Tibial artery (tissue), 4 donors: ENCODE data around the gene CTNND2.
"Not testable (repeated sequence)": the region's sequence is repeated elsewhere in the genome, so short reads cannot be mapped to it uniquely, and the experiment has no call there.

Source experiments
- DNase-seq, 2 donors: peaks; one replicate each; pipeline ENCODE4 v3.0.0-alpha.2; 2019
- H3K27ac ChIP-seq, 2 donors: fragments of 200-600 bp; sonication (generic) in 1 of 2; 1 replicate in 1 of 2; 2 replicates in 1 of 2; pipeline ENCODE4 v1.5.1; 2018 to 2019; ENCODE audit warnings: mild to moderate bottlenecking in 1 of 2
- H3K27me3 ChIP-seq, 2 donors: fragments of 200-600 bp; sonication (generic) in 1 of 2; one replicate each; pipeline versions ENCODE4 v1.5.1 to v1.6.0; 2016 to 2019
- H3K36me3 ChIP-seq, 3 donors: fragments of 200-600 bp; sonication (generic) in 2 of 3; one replicate each; pipeline ENCODE4 v1.5.1; 2016 to 2019; ENCODE audit warnings: mild to moderate bottlenecking in 2 of 3
- H3K4me1 ChIP-seq, 4 donors: fragments of 200-600 bp; sonication (generic) in 2 of 4; 1 replicate in 3 of 4; 2 replicates in 1 of 4; pipeline ENCODE4 v1.5.1; 2016 to 2019
- H3K4me3 ChIP-seq, 2 donors: fragments of 200-600 bp; sonication (generic) in 1 of 2; 1 replicate in 1 of 2; 2 replicates in 1 of 2; pipeline ENCODE4 v1.5.1; 2018 to 2019; ENCODE audit warnings: mild to moderate bottlenecking in 2 of 2
- H3K9me3 ChIP-seq, 3 donors: fragments of 200-600 bp; sonication (generic) in 1 of 3; one replicate each; pipeline ENCODE4 v1.5.1; 2016 to 2019
- CTCF ChIP-seq, 2 experiments: fragments of 200-600 bp in 1 of 2; fragments of 450-650 bp in 1 of 2; IDR thresholded peaks; one replicate each; pipeline ENCODE4 v1.5.1; 2017 to 2019; ENCODE audit warnings: antibody characterized with exemption in 2 of 2, mild to moderate bottlenecking in 1 of 2, moderate library complexity in 1 of 2
- intact Hi-C: fragments of 100-400 bp; cut with DNase I; formaldehyde crosslinking; loops from one replicate; pipeline ENCODE4 v1.15.0; 2023; ENCODE audit warnings: low total_unique reads

Gene CTNND2

GRCh38 chr5:11852717-11853087 lies 51.5 kb downstream of the CTNND2 start:
- no peaks in the 10 kb centered on the region for H3K4me1 ChIP-seq
- H3K27ac ChIP-seq, result no peak overlapping the region
- DNase-seq, result no peak
- H3K27me3 ChIP-seq, result no peaks in the 10 kb centered on the region
- TF ChIP-seq CTCF (IDR thresholded peaks at IDR 0.05), result no peak
- H3K36me3 ChIP-seq, result no peaks in the 10 kb centered on the region
- H3K4me3 ChIP-seq, result no peak overlapping the region
- no peaks in the 10 kb centered on the region for H3K9me3 ChIP-seq
- intact Hi-C loops, result no loop called here

GRCh38 chr5:11851965-11852716 lies 52.1 kb downstream of the CTNND2 start:
- H3K9me3 ChIP-seq, result no peaks in the 10 kb centered on the region
- no peak for TF ChIP-seq CTCF (IDR thresholded peaks at IDR 0.05)
- intact Hi-C loops, result no loop called here
- no peak overlapping the region for H3K27ac ChIP-seq
- no peak overlapping the region for H3K4me3 ChIP-seq
- no peak for DNase-seq
- H3K27me3 ChIP-seq, result no peaks in the 10 kb centered on the region
- no peaks in the 10 kb centered on the region for H3K36me3 ChIP-seq
- no peaks in the 10 kb centered on the region for H3K4me1 ChIP-seq

GRCh38 chr5:11851416-11851815 lies 52.8 kb downstream of the CTNND2 start:
- TF ChIP-seq CTCF (IDR thresholded peaks at IDR 0.05), result no peak
- Histone ChIP-seq H3K27me3 (no peaks in the 10 kb centered on the region), H3K4me1 (no peaks in the 10 kb centered on the region), H3K4me3 (no peak overlapping the region), H3K36me3 (no peaks in the 10 kb centered on the region), H3K9me3 (no peaks in the 10 kb centered on the region), H3K27ac (no peak overlapping the region)
- DNase-seq, result no peak
- intact Hi-C loops, result no loop called here

GRCh38 chr5:11828566-11828965 lies 75.7 kb downstream of the CTNND2 start:
- H3K27ac ChIP-seq, H3K4me1 ChIP-seq, H3K4me3 ChIP-seq, DNase-seq, H3K36me3 ChIP-seq, intact Hi-C loops, H3K27me3 ChIP-seq: not testable (repeated sequence)
- peaks cover 0 to 16% (median 13%) of the 10 kb centered on the region in 3 donors for H3K9me3 ChIP-seq

- H3K4me3 ChIP-seq, result no peak overlapping the region
- H3K36me3 ChIP-seq, result no peaks in the 10 kb centered on the region
- no peak for TF ChIP-seq CTCF (IDR thresholded peaks at IDR 0.05)
- no peak overlapping the region for H3K27ac ChIP-seq
- no peaks in the 10 kb centered on the region for H3K9me3 ChIP-seq
- H3K27me3 ChIP-seq, result no peaks in the 10 kb centered on the region
- DNase-seq, result no peak
- H3K4me1 ChIP-seq, result no peaks in the 10 kb centered on the region
- intact Hi-C loops, result no loop called here
Measured at GRCh38 chr5:11822598-11822997, 81.6 kb downstream of the CTNND2 start.

- H3K36me3 ChIP-seq, result no peaks in the 10 kb centered on the region
- H3K27ac ChIP-seq, result no peak overlapping the region
- no peaks in the 10 kb centered on the region for H3K27me3 ChIP-seq
- H3K4me3 ChIP-seq, result no peak overlapping the region
- no peaks in the 10 kb centered on the region for H3K9me3 ChIP-seq
- H3K4me1 ChIP-seq, result no peaks in the 10 kb centered on the region
- DNase-seq, result no peak
- intact Hi-C loops, result no loop called here
- no peak for TF ChIP-seq CTCF (IDR thresholded peaks at IDR 0.05)
Measured at GRCh38 chr5:11815916-11816315, 88.3 kb downstream of the CTNND2 start.
